GM19452 (cell line): Measurements from ENCODE around the gene TIMM44.

Experiments
- ATAC-seq: cut with Tn5 transposase; IDR thresholded peaks from one replicate; pipeline ENCODE4 v1.9.1; 2021; ENCODE audit not compliant: unreplicated experiment

Gene TIMM44

DNA sequence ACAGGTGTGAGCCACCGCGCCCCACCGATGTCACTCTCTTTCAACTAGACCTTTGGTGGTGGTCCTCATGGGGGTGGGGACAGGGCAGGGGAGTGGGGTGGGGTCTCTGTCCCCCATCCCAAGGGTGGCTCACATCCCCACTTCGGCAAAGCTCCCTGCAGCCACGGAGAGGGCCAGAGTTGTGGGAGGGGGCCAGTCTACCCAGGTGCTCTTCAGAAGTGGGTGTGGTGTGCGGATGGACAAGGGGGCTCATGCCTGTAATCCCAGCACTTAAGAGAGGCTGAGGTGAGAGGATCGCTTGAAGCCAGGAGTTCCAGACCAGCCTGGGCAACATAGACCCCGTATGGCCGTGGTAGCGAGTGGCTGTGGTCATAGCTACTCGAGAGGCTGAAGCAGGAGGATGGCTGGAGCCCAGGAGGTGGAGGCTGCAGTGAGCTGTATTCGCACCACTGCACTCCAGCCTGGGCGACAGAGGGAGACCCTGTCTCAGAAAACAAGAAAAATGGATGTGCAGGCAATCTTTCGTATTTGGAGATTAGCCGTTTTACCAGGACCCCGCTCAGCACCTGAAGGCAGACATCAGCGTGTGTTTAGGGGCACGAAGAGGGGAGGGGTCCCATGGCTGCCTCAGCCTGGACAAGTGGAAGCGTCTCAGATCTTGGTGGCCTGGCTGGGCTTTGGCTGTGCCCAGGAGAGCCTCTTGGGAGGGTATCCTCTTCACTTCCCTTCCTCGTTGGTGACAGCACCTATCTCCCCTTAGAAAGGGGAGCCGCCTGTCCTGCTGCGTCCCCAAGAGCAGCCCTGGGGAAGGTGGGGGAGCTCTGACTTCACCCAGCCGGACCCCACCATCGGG is 28.0 kb downstream of the TIMM44 start:
- no peak for ATAC-seq

DNA sequence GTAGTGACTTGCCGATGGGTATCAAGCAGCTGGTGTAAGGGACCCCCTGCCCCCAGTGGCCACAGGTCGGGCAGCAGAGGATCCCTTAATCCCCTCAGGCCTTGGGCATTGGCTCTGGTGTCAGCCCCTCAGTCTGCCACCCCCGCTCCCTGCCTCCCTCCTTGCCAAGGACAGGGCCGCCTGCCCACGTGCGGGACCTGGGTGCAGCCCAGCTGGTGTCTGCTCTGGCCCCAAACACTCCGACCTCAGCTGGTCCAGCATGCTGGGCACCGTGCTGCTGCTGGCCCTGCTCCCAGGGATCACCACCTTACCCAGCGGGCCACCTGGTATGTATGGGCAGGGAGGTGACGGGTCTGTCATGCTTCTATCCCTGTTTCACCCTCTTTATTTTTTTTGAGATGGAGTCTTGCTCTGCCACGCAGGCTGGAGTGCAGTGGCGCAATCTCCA is 28.8 kb downstream of the TIMM44 start, which contains the start of gene TGFBR3L:
Gene TGFBR3L (plus strand): TSS at position 233 of the 448 bp plus-strand sequence.
- no peak for ATAC-seq

DNA sequence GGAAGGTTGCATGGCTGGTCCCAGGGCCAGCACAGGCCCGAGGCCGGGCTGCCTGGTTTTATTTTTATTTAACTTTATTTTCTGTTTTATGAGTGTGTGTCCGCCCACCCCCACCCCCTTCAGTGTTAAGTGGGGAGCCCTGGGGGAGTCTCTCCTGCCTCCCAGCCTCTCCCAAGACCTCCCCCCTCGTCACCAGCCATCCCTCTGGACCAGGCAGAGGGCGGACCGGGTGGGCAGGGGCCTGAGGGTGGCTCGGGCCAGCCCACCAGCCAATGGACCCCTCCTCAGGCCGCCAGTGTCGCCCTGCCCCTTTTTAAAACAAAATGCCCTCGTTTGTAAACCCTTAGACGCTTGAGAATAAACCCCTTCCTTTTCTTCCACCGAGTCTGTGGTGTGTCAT is 29.4 kb downstream of the TIMM44 start:
- no peak for ATAC-seq

DNA sequence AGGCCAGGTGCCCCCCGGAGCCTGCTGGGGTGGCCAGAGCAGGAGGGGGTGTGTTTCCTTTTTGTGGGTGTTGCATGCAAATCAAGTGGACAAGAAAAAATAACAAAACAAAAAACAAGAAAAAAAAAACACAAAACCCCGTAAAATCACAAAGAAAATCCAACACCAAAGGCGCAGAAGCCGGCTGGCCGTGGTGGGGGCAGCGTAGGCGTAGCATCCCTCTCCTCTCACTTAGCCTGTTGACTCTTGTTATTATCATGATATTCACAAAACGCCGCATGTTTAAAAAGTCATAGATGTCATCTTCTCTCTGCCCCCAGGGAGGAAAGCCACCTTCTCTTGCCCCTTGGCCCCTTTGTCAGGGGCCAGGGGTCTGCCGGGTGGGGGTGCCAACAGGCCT is 29.8 kb downstream of the TIMM44 start:
- no peak for ATAC-seq

DNA sequence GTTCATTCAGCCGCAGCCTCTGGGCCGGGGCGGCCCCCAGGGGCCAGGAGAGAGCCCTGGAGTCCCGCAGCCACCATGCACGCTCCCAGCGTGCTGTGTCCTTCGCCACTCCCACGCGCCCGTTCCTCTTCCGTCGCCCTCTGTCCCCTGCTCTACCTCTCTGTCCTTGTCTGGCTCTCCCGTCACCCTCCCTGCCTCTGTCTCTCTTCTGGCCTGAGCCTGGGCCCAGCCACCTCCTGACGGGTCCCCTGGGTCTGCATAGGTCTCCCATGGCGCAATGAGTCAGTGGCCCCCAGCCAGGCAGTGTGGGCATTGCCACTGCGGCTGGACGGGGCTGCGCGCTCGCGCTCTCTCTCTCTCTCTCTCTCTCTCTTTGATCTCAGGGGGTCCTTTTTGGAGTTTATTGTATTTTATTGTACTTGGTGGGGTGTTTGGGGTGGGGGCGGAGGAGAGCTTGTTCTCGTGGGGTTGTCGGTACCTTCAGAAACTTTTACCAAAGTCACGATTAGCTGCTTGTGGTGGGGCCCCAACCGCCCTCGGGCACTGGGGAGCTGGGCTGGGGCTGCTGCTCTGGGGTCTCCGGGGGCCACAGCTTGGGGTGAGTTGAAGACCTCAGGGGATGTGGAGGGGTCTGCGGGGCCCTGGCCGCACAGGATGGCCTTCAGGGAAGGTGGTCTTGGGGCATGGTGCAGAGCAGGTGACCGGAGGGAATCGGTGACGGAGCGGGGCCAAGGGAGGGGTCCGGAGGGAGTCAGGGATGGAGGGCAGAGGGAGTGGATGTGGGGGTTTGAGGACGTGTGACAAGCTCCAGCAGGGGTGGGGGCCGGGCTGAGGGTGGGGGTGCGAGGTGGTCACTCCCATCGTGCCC is 30.5 kb downstream of the TIMM44 start:
- no peak for ATAC-seq

DNA sequence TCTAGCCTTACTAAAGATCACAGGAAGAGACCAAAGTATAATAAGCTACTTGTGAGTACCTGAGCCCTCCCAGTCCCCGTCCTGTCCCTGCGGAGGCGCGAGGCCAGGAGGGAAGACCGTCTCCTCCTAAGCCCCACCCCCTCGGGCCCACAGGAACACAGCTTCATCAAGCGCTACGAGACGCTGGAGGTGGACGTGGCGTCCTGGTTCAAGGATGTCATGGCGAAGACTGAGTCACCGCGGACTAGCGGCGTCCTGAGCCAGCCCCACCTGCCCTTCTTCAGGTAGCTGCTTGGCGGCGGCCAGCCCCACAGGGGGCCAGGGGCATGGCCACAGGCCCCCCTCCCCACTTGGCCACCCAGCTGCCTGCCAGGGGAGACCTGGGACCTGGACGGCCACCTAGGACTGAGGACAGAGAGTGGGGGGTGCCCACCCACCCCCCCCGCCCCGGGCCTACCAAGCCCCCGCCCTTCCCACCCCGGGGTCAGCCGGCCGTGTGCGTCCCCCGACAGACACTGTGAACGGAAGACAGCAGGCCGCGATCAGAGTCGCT is 31.2 kb downstream of the TIMM44 start:
- no peak for ATAC-seq

DNA sequence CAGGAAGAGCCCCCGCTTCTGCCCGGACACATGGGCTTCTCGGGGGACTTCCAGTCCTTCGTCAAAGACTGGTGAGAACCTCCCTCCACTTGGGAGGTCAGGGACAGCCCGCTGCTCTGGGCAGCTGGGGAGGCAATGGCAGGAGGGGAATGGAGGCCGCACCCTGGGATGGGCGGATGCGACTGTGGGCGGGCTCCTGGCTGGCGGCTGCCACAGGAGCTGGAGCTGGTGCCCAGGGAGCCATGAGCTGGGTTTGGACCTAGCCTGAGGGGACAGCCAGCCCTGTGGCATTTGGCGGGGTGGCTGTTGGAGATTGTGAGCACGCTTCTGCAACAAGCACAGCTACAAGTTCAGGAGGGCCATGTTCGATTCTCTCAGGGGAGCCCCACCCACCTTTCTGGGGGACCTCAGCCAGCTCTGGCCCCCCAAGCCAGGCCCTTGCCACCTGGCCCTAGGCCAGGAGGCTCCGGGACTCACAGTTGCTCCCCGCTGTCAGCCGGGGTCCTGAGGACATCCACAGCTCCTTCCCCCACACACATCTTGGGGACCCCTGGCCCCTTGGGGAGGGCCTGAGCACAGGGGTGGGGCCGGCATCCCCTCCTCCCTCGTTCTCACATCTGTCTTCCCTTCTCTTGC is 31.8 kb downstream of the TIMM44 start:
- ATAC-seq: no peak

DNA sequence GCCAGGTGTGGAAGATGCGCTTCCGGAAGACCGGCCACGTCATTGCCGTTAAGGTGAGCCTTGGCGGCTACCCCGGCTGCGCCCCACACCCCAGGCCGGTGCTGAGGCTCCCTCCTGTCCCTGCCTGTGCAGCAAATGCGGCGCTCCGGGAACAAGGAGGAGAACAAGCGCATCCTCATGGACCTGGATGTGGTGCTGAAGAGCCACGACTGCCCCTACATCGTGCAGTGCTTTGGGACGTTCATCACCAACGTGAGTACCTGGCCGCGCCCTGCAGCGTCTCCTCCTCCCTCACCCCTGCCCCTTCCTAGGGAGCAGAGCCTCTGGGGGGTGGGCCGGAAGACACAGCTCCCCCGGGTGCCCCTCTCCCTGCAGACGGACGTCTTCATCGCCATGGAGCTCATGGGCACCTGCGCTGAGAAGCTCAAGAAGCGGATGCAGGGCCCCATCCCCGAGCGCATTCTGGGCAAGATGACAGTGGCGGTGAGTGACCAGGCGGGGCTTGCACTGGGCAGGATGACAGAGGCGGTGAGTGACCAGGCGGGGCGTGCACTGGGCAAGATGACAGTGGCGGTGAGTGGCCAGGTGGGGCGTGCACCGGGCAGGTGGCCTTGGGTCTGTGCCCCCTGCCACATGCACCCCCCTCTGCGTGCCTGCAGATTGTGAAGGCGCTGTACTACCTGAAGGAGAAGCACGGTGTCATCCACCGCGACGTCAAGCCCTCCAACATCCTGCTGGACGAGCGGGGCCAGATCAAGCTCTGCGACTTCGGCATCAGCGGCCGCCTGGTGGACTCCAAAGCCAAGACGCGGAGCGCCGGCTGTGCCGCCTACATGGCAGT is 32.9 kb downstream of the TIMM44 start:
- no peak for ATAC-seq

DNA sequence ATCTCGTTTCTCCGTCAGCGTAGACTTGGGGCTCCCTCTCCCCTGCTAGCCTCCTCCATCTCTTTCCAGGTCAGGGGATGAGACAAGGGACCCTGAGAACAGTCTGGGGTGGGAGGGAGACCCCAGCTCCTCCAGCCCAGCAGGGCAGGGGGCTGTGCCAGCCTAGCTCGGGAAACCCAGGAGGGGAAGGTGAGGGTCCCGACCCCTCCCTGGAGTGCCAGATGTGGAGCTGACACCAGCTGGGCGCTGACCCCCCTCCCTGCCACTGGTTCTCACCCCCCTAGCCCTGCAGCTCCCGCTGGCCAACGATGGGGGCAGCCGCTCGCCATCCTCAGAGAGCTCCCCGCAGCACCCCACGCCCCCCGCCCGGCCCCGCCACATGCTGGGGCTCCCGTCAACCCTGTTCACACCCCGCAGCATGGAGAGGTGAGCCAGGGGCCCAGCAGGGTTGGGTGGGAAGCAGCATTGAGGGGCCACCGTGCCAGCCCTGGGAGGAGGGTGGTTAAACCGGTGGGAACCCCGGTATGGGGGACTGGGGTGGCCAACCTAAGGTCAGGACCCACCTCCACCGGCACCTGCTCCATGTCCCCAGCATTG is 33.9 kb downstream of the TIMM44 start:
- no peak for ATAC-seq

DNA sequence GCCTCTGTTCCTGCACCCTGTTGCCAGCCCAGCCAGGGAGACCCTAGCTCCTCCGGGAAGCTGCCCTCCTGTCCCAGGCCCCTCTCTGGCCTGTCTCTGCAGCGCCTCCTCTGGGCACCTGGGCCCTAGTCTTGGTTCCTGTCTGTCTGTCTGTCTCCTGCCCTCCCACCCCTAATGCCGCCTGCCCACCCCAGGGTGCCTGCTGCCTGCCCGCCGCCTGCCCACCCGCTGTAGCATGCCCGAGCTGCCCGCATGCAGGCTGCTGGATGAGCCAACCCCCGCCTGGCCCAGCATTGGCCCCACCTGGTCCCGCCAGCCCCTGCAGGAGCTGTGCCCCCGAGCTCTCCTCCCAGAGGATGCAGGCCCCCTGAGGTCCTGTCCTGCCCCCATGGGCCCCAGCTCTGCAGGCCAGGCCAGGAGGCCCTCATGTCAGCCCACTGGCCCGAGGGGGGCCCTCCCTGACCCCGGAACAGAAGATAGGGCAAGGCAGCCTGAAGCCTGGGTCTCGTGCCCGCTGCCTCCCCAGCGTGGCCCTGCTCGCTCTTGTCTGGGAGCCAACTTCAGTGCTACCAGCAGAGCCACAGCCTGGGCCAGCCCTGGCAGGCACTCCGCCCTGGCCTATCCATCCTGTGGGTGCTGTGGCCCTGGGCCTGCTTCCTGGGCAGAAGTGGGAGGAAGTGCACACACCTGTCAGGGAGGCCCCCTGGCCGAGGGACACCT is 34.6 kb downstream of the TIMM44 start:
- no peak for ATAC-seq

DNA sequence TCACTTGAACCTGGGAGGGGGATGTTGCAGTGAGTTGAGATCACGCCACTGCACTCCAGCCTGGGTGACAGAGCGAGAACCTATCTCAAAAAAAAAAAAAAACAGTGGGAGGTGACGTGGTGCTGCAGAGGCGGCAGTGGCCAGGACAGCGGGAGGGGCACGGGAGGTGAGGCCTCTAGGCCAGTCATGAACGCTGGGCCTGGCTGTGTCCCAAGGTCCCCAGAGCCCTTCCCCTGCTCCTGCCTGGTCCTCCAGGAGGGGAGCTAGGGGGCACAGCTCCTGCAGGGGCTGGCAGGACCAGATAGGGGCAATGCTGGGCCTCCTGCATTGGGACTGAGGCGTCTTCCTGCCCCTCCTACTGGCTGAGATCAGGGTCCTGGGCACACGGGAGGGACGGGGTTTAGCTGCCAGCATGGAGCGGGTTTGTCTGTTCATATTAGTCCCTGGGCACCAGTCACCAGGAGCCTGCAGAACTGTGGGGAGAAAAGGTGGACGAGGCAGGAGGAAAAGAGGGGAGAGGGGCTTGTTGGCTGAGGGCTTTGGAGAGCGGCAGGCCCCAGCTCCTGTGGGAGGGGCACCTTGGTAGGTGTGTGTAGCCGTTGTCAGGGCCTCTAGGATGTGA is 35.3 kb downstream of the TIMM44 start:
- no peak for ATAC-seq

DNA sequence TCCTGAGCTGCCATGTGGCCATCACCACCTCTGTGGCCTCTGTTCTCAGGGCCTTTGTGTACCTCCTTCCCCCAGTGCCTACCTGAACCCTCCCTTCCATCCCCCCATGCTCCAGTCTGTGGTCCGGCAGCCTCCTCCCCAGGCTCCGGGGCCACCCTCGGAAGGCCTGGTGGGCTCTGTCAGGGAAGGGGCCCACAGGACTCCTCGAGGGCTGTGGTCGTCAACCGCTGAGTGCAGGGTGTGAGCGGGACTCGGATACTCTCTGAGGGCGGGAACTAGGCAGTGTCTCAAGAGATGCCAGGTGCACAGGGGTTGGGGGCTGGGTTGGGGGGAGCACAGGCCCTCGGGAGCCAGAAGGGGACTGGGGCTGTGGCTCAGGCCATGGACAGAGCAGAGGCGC is 35.9 kb downstream of the TIMM44 start:
- no peak for ATAC-seq

DNA sequence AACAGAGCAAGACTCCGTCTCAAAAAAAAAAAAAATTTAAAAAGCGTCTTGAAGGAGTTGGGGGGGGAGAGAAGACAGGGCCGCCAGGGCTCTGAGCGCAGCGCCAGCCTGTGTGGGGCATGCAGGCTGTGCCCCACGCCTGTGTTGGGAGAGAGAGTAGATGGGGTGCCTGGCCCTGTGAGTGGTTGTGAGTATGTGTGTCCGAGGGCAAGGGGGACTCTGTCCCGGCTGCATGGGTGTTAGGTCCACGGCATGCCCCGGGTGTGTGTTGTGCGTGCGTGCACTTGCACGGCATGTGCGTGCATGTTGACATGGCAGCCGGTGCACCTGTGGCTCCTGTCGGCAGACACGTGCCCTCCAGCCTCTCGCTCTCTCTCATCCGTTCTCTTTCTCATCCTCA is 36.3 kb downstream of the TIMM44 start:
- ATAC-seq: no peak

DNA sequence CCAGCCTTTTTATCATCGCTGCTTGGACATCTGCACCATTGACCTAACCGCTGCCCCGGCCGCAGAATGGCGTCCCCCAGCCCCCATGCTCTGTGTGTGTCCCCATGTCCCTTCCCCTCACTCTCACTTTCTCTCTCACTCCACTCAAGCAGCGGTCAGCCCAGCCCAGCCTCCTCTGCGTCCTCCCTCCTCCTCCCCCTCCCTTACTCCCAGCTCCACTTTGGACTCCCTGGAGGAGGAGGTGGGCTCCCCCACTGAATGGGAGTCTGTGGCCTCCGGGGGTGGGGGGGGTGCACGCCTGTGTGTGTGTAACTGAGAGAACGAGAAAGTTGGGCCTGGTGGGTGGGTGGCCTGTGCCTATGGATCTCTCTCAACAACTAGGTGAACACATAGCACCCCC is 37.6 kb downstream of the TIMM44 start:
- ATAC-seq: no peak

DNA sequence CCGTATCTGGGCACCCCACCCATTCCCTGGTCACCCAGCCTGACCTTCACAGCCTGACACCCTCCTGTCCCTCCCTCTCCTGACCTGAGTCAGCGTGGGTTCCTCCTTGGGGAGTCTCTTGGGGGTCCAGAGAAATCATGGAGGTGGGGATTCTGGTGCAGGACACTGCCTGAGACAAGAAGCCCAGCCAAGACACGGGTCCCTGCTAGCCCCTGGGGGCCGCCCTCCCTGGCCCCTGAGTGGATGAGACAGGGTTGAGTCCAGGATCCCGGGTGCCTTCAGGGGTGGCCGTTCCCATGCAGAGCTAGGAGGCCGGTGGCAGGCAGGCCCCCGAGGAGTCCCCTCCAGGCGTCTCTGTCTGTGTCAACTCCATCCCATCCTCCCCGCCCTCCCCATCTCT is 38.2 kb downstream of the TIMM44 start:
- no peak for ATAC-seq

DNA sequence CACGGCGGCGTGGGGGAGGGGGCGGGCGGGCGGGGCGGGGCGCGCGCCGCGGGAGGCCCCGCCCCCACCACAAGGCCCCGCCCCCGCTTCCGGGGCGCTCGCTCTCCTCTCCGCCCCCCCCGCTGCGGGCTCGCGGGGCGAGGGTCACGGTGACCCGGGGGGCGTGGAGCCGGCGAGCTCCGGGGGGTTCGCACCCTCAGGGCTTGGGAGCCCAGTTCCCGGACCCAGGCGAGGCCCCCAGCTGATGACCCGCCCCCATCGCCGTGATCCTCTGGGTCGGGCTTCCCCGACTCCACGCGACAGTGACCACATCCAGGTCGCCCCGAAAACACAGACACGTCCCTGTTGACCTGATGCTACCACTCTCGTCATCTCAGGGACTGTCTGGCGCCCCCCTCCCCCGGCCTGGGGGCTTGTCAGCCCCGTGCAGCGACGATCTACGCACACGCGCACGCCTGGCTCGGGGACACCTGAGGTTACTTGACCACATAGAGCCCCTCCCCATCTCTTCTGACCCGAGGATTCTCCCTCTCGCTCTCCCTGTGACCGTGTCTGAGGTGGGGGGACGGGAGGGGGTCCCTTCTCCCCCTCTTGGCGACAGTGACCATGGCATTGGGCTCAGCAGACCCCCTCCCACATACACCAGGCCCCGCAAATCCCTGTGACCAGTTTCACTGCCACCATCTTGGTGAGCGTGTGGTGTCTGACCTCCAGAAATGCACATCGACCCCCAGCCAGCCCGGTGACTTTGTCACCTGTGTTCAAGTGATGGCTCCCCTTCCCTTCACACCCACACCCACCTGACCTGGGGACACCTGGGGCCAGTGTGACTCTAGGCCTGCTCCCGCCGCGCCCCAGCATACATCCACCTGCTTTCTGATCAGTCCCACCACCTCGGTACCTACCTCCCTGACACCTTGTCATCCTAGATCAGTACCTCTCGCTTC is 39.1 kb downstream of the TIMM44 start:
- peak; percentile 27 for ATAC-seq

DNA sequence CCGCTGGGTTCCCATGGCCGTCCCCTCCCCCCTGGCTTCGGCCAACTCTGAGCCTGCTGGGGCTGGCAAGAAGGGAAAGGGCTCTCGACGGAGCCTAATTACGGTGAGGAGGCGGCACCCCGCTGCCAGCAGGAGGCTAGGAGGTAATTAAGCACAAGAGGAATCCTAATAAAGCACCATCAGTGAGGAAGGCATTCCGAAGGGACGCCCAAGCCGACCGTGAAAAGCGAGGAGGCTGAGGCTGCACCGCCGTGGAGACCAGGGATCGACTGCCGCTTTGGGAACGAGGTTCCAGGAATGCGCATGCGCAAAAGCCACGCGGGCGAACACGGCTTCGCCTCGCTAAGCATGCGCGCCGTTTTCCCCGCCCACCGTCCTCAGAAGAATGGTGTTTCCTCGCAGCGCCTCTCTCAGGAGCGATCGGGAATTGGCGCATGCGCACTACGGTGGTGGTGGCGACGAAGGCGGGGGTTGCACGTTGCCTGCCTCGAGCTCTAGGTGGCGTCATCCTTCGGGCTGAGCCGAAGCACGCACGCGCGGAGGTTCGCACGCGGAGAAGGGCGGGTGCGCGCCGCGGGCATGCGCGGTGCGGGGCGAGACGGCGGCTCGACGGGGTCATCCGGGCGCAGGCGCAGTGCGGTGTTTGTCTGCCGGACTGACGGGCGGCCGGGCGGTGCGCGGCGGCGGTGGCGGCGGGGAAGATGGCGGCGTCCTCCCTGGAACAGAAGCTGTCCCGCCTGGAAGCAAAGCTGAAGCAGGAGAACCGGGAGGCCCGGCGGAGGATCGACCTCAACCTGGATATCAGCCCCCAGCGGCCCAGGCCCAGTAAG is 40.0 kb downstream of the TIMM44 start, which contains the start of gene MAP2K7:
Gene MAP2K7 (plus strand): TSS at position 634 of the 830 bp plus-strand sequence. CDS start 68 bp downstream, at position 702.
- ATAC-seq: peak; percentile 81
